ENCODE results near the gene RTTN.

Gene RTTN

GRCh38 chr18:69963196-69963595, 242.3 kb downstream of the RTTN start:
- no peaks in the 10 kb centered on the region for H3K36me3 ChIP-seq (replicated peaks; ENCODE audit: insufficient read depth, low read length)
- H4K20me1 ChIP-seq (ENCODE audit: insufficient read depth, low read length): no peaks in the 10 kb centered on the region
- no peak overlapping the region for H3K27ac ChIP-seq (ENCODE audit: low read length)
- TF ChIP-seq EZH2 (optimal IDR thresholded peaks at IDR 0.05; ENCODE audit: low read depth, low read length) (no peak), CTCF (IDR thresholded peaks at IDR 0.05; ENCODE audit: low read length) (no peak)
- no peak overlapping the region for H2AFZ ChIP-seq (ENCODE audit: low read length)
- H3K4me3 ChIP-seq (ENCODE audit: low read length): no peak overlapping the region
- peaks cover 14% of the 10 kb centered on the region for H3K4me1 ChIP-seq (ENCODE audit: low read length)
- no peak overlapping the region for H3K9ac ChIP-seq (ENCODE audit: low read length)
- no peaks in the 10 kb centered on the region for H3K27me3 ChIP-seq (replicated peaks; ENCODE audit: insufficient read depth, low read length)
- no peak for DNase-seq
- H3K4me2 ChIP-seq (ENCODE audit: low read depth, low read length): no peak overlapping the region
- no peaks in the 10 kb centered on the region for H3K9me2 ChIP-seq (replicated peaks; ENCODE audit: insufficient read depth, low read length)
- H3K9me3 ChIP-seq (replicated peaks; ENCODE audit: insufficient read depth, low read length): no peaks in the 10 kb centered on the region
- H3F3A ChIP-seq (ENCODE audit: insufficient read depth, low read length): no peaks in the 10 kb centered on the region
- H3K79me2 ChIP-seq (ENCODE audit: low read length): no peaks in the 10 kb centered on the region

- H2AFZ ChIP-seq (ENCODE audit: low read length): no peak overlapping the region
- no peaks in the 10 kb centered on the region for H3K9me2 ChIP-seq (replicated peaks; ENCODE audit: insufficient read depth, low read length)
- no peak overlapping the region for H3K27ac ChIP-seq (ENCODE audit: low read length)
- H3K4me2 ChIP-seq (ENCODE audit: low read depth, low read length): no peak overlapping the region
- no peaks in the 10 kb centered on the region for H3K36me3 ChIP-seq (replicated peaks; ENCODE audit: insufficient read depth, low read length)
- no peaks in the 10 kb centered on the region for H4K20me1 ChIP-seq (ENCODE audit: insufficient read depth, low read length)
- peaks cover 25% of the 10 kb centered on the region for H3K4me1 ChIP-seq (ENCODE audit: low read length)
- H3K4me3 ChIP-seq (ENCODE audit: low read length): no peak overlapping the region
- no peak overlapping the region for H3K9ac ChIP-seq (ENCODE audit: low read length)
- H3K79me2 ChIP-seq (ENCODE audit: low read length): no peaks in the 10 kb centered on the region
- no peaks in the 10 kb centered on the region for H3K9me3 ChIP-seq (replicated peaks; ENCODE audit: insufficient read depth, low read length)
- TF ChIP-seq CTCF (IDR thresholded peaks at IDR 0.05; ENCODE audit: low read length) (no peak), EZH2 (optimal IDR thresholded peaks at IDR 0.05; ENCODE audit: low read depth, low read length) (no peak), EZH2phosphoT487 (IDR thresholded peaks at IDR 0.05; ENCODE audit: low read length) (no peak)
- no peaks in the 10 kb centered on the region for H3K27me3 ChIP-seq (replicated peaks; ENCODE audit: insufficient read depth, low read length)
- no peak for DNase-seq
- peaks cover 12% of the 10 kb centered on the region for H3F3A ChIP-seq (ENCODE audit: insufficient read depth, low read length)
These were observed 243.8 kb downstream of the RTTN start for GRCh38 chr18:69961718-69962117.

GRCh38 chr18:69958422-69958821, 247.1 kb downstream of the RTTN start:
- Histone ChIP-seq H3K4me1 (ENCODE audit: low read length) (peaks cover 33% of the 10 kb centered on the region), H2AFZ (ENCODE audit: low read length) (no peak overlapping the region), H3K9me3 (replicated peaks; ENCODE audit: insufficient read depth, low read length) (no peaks in the 10 kb centered on the region), H3K4me3 (ENCODE audit: low read length) (no peak overlapping the region), H3K36me3 (replicated peaks; ENCODE audit: insufficient read depth, low read length) (no peaks in the 10 kb centered on the region), H4K20me1 (ENCODE audit: insufficient read depth, low read length) (no peaks in the 10 kb centered on the region), H3K9me2 (replicated peaks; ENCODE audit: insufficient read depth, low read length) (no peaks in the 10 kb centered on the region), H3K27ac (ENCODE audit: low read length) (no peak overlapping the region), H3F3A (ENCODE audit: insufficient read depth, low read length) (peaks cover 17% of the 10 kb centered on the region), H3K79me2 (ENCODE audit: low read length) (no peaks in the 10 kb centered on the region), H3K4me2 (ENCODE audit: low read depth, low read length) (no peak overlapping the region; the same call in 1 of the 2 replicates), H3K9ac (ENCODE audit: low read length) (no peak overlapping the region), H3K27me3 (replicated peaks; ENCODE audit: insufficient read depth, low read length) (no peaks in the 10 kb centered on the region)
- TF ChIP-seq EZH2phosphoT487 (IDR thresholded peaks at IDR 0.05; ENCODE audit: low read length) (no peak), CTCF (IDR thresholded peaks at IDR 0.05; ENCODE audit: low read length) (no peak), EZH2 (optimal IDR thresholded peaks at IDR 0.05; ENCODE audit: low read depth, low read length) (no peak)
- DNase-seq: no peak
